ENCODE results near the gene ROMO1.
"Not testable (repeated sequence)": the region's sequence is repeated elsewhere in the genome, so short reads cannot be mapped to it uniquely, and the experiment has no call there.

The ROMO1 gene

DNA sequence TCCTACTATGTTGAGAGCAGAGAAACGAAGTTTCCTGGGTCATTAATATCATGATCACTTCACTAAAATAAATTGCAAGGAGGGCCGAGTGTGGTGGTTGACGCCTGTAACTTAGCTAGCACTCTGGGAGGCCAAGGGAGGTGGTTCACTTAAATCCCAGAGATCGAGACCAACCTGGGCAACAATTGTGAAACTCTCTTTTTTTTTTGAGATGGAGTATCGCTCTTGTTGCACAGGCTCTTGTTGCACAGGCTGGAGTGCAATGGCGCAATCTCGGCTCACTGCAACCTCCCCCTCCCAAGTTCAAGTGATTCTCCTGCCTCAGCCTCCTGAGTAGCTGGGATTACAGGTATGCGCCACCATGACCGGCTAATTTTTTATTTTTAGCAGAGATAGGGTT lies 13.9 kb downstream of the ROMO1 start:
- DNase-seq: not testable (repeated sequence)

GRCh38 chr20:35714127-35714526 lies 14.9 kb downstream of the ROMO1 start:
- DNase-seq: no peak

GRCh38 chr20:35715652-35716051 lies 16.4 kb downstream of the ROMO1 start:
- no peak for DNase-seq

DNA sequence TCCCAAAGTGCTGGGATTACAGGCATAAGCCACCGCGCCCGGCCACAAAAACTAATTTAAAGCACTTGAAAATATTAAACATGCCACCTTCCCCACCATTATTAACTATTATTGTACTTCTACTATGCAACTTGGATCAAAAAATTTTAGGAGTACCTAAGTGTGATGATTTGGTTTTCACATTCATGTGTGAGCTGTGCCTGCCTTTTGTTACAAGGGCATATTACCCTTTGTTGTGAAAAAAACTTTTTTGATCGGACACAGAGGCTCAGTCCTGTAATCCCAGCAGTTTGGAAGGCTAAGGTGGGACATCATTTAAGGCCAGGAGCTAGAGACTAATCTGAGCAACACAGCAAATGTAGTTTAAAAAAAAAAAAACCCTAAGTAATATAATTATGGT lies 17.1 kb downstream of the ROMO1 start:
- DNase-seq: no peak

DNA sequence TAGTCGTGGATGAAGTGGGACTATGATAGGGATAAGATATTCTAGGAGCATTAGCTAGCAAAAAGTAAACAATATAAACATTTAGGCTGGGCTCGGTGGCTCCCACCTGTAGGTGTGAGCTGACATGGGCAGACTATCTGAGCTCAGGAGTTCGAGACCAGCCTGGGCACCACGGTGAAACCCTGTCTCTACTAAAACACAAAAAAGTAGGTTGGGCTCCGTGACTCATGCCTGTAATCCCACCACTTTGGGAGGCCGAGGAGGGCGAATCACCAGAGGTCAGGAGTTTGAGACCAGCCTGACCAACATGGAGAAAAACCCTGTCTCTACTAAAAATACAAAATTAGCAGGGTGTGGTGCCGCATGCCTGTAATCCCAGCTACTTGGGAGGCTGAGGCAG lies 19.1 kb downstream of the ROMO1 start:
- not testable (repeated sequence) for DNase-seq

DNA sequence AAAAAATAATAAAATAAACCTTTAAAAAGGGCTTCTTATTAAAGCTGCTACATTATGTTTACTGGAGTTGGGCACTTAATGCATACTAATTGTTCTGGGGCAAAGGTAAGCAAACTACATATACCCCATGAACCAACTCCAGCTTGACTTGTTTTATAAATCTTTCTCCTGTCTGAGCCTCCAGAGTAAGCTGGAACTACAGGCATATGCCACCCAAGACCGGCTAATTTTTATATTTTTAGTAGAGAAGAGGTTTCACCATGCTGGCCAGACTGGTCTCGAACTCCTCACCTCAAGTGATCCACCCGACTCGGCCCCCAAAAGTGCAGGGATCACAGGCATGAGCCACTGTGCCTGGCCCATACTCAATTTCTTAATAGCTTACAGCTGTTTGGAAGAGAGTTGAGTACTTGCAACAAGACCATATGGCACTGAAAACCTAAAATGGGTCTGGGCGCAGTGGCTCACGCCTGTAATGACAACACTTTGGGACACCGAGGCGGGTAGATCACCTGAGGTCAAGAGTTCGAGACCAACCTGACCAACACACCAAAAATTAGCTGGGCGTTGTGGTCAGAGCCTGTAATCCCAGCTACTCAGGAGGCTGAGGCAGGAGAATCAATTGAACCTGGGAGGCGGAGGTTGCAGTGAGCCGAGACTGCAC lies 19.9 kb downstream of the ROMO1 start:
- no peak for DNase-seq

DNA sequence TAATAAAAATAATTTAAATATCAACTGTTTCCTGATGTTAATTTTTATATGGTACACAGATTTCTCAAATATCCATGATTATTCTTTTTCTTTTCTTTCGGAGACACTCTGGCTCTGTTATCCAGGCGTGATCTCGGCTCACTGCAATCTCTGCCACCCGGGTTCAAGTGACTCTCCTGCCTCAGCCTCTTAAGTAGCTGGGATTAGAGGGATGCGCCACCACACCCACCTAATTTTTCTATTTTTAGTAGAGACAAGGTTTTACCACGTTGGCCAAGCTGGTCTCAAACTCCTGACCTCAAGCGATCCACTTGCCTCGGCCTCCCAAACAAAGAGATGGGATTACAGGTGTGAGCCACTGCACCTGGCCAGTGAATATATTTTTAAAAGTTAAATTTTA lies 20.5 kb downstream of the ROMO1 start:
- DNase-seq: no peak

- no peak for DNase-seq
Observed at GRCh38 chr20:35720165-35721123, 21.2 kb downstream of the ROMO1 start.

DNA sequence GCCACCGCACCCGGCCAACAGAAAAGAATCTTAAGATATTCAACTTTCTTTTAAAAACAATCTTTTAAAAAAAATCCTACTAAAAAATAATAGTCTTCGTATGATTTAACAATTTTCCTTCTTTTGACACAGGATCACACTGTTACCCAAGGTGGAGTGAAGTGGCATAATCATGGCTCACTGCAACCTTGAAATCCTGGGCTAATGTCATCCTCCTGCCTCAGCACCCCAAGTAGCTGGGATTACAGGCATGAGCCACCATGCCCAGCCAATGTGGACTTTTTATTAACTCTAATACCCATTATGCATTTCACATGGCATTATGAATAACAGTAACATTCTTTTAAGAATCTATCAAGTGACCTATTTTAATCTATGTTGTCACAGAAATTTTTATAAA lies 22.0 kb downstream of the ROMO1 start:
- no peak for DNase-seq

DNA sequence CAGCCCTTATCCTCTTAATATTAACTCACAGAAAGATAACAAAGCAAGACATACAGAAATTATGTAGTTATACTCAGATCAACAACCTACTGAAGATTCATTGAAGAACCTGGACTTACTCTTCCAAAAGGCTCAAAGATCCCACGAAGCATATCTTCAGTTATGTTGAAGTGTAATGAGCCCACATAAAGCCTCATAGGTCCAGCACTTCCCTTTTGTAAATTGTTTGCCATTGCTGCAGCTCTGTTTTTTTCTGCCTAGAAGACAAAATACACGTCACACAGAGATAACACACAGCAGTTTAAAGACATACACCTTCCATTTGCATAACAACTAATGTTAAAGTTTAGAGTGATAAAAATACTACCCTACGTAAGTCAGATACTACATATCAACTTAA lies 22.4 kb downstream of the ROMO1 start:
- no peak for DNase-seq

GRCh38 chr20:35723275-35723639 lies 24.1 kb downstream of the ROMO1 start:
- not testable (repeated sequence) for DNase-seq

DNA sequence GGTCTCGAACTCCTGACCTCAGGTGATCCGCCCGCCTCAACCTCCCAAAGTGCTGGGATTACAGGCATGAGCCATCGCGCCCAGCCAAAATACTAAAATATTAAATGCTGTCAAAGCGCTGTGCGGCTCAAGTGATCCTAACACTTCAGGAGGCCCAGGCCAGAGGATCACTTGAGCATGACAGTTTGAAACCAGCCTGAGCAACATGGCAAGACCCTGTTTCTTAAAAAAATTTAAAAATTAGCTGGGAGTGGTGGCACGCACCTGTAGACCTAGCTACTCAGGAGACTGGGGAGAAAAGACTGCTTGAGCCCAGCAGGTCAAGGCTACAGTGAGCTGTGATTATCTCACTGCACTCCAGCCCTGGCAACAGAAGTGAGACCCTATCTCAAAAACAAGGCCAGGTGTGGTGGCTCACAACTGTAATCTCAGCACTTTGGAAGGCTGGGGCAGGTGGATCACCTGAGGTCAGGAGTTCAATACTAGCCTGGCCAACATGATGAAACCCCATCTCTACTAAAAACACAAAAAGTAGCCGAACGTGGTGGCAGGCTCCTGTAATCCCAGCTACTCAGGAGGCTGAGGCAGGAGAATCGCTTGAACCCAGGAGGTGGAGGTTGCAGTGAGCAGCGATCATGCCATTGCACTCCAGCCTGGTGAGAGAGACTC lies 24.6 kb downstream of the ROMO1 start:
- not testable (repeated sequence) for DNase-seq

- DNase-seq: no peak
Observed at GRCh38 chr20:35724321-35725230, 25.4 kb downstream of the ROMO1 start.

DNA sequence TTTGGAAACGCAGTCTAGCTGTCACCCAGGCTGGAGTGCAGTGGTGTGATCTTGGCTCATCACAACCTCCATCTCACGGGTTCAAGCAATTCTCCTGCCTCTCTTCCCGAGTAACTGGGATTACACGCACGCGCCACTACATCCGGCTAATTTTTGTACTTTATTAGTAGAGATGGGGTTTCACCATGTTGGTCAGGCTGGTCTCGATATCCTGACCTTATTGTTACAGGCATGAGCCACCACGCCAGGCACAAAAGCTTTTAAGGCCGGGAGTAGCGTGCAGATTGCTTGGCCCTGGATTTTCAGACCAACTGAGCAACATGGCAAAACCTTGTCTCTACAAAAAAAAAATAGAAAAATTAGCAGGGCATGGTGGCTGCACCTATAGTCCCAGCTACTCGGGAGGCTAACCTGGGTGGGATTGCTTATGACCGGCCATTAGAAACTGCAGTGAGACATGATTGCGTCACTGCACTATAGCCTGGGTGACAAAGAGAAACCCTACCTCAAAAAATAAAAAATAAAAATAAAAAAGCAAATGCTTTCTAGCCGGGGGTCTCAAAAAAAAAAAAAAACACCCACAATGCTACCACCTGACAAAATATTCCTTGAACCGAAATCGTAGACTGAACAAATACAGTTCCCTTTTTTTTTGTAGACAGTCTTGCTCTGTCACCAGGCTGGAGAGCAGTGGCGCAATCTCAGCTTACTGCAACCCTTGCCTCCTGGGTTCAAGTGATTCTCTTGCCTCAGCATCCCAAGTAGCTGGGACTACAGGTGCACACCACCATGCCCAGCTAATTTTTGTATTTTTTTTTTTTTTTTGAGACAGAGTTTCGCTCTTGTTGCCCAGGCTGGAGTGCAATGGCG lies 27.9 kb downstream of the ROMO1 start:
- DNase-seq: no peak

GRCh38 chr20:35729283-35729807 lies 30.1 kb downstream of the ROMO1 start:
- no peak for DNase-seq

- DNase-seq: no peak
Observed at GRCh38 chr20:35729836-35730582, 30.8 kb downstream of the ROMO1 start.

GRCh38 chr20:35730583-35731468 lies 31.6 kb downstream of the ROMO1 start:
- DNase-seq: no peak

DNA sequence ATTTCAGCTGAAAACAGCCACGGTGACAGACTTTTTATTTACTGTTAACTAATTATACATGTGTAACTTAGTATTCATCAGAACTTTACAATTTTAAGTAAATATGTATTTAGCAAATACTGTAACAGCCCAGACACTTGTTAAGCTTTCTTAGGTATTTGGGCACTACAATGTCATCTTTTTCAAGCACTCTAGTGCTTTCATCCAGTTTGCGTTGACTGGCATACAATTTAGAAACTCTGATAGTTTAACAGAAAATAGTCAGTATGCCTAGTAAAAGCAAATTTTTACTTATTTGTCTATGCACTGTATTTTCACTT lies 32.2 kb downstream of the ROMO1 start:
- DNase-seq: no peak

GRCh38 chr20:35731862-35732643 lies 32.8 kb downstream of the ROMO1 start:
- DNase-seq: no peak

Measured in COR-L47 (cell line).